ENCODE data around the gene ADTRP.

Gene ADTRP

GRCh38 chr6:11755725-11756124 lies 22.9 kb downstream of the ADTRP start:
- no peak for DNase-seq (ENCODE audit: low spot score)

DNA sequence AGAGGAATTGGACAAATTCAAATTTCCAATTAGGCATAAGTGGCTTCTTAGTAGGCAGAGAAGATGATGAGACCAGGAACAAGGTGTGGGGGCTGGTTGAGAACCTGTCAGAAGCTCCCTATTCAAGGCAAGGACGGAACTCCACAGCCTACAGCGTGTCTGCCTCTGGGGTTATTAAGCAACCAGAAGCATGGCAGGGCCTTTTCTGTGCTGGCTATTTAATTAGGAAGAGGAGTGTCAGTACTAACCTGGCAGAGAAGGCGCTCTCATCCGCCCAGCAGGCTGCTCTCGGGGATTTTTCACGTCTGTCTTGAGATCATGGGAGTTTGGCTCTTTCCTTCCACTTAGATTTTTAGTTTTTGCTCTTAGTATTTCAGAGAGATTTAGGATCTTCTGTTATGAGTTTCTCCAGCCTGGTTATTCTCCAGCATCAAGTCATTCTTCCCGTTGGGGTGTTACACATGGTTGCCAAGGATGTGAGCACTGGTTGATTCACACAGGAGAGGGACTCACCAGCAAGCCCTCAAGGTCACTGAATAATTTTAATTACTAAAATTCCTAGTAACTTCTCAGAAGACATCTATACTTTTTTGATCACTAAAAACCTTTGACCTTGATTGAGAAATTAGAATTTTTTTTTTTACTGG lies 23.9 kb downstream of the ADTRP start:
- DNase-seq (ENCODE audit: low spot score), result no peak

GRCh38 chr6:11753798-11754197 lies 24.8 kb downstream of the ADTRP start:
- DNase-seq (ENCODE audit: low spot score), result no peak

- no peak for DNase-seq (ENCODE audit: low spot score)
Measured at GRCh38 chr6:11752360-11752759, 26.2 kb downstream of the ADTRP start.

DNA sequence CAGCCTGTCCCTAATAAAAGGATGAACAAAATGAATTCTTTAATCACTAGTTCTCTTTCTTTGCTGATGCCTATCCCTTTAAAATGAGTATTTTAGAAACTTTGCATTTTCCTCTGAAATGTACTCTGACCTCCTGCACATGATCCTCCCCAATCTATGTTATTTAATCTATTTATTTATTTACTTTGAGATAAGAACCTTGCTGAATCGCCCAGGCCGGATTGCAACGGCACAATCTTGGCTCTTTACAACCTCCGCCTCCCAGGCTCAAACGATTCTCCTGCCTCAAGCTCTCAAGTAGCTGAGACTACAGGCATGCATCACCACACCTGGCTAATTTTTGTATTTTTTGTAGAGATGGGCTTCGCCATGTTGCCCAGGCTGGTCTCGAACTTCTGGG lies 27.9 kb downstream of the ADTRP start:
- no peak for DNase-seq (ENCODE audit: low spot score)

GRCh38 chr6:11748591-11749210 lies 29.9 kb downstream of the ADTRP start:
- DNase-seq (ENCODE audit: low spot score), result no peak

DNA sequence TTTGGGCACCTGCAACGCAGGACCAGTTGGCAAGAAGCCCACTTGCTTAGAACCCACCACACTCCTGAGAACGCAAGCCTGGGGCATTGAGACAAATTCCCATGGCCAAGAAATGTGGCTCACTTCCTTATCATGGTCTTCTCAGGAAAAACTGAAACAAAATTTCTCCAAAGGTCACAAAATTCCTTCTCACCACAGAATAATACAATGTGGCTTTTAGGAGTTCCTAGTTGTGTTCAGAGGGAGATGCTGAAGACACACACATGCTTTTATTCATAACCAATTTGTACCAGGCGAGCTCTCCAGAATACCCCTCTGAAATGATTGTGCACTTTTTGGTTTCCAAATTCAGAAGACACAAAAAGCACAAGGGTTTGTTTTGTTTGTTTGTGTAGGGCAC lies 31.6 kb downstream of the ADTRP start:
- no peak for DNase-seq (ENCODE audit: low spot score)

DNA sequence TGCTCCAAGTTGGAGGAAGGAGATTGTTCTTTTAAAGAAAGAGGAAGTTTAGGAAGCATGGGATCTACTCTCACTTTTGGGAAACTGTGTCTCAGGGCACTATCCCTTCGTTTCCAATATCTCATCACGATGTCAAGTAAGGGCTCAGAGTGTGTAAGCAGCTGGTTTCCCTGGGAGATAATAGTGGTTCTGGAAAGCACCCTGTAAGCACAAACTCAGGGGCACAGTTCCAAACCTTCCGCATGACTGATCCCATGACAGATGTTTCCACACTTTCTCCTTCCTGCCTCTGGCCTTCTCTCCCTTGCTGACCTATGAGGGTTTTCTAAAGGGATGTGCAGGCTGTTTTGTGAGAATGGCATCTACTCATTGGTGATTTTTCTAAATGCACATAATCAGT lies 33.9 kb downstream of the ADTRP start:
- no peak for DNase-seq (ENCODE audit: low spot score)

GRCh38 chr6:11744101-11744500 lies 34.5 kb downstream of the ADTRP start:
- no peak for DNase-seq (ENCODE audit: low spot score)

DNA sequence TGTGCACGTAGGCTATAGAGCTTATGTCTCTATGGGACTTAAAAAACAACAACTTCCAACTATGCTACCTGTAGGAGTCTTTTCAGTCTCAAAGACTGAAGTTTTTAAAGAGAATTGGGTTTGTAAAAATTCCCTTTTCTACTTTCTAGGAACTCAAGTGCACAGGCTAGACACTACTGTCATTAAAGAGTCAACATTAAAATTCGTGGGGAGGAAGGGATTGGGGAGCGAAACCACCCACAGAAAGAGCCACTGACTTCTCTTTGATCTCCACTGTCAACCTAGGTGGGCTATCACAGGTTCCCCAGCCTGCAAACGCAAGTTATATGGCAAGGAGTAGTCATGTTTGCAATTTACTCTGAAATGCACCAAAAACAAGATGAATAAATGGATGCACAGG lies 37.7 kb downstream of the ADTRP start:
- no peak for DNase-seq (ENCODE audit: low spot score)

DNA sequence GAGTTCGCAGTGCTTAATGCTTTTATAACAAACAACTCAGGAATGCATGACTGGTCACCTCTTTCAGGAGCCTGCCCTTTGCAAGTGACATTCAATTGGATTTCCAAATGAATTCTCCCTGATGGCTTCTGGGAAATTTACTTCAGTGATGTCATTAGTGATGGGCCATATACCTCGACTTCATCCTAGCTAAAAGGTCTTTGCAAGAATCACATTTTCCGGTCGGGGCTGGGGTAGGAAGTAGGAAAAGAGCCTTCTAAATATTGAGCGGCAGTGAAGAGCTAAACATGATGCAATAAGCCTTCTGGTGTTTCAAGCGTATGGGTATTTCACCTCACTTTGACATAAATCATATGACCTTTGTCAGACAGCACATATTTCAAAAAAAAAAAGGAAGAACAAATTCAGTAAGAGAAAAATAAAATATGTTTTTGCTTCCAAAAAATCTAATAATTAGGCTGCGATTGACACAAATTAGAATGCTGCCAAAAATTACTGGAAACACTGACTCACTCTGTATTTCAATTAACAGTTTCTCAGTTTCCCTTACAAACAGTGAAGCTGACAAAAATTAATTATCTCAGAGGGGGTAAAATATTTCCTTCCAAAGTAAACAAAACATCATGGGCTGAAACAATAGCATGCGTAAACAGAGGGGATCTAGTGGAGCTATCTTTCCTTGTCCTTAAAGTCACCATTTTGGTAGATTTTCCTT lies 39.8 kb downstream of the ADTRP start:
- no peak for DNase-seq (ENCODE audit: low spot score)

GRCh38 chr6:11738234-11738633 lies 40.4 kb downstream of the ADTRP start:
- no peak for DNase-seq (ENCODE audit: low spot score)

DNA sequence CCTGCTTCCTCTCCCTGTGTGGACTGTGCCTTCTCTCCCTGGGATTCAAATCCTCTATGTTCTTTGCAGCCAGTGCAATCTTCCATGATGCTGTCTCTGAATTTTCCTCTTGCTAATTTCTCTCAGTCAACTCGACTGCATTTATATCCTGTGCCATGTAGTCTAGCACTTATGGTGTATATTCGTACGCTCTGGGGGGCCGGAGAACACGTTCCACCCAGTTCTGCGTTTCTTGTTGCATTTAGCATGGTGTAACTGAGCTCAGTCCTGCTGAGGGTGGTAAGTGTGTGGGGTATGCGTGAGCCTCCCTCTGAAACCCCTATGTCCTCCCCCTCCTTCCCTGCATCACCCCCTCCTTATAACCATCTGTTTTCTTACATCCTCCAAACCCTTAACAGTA lies 42.0 kb downstream of the ADTRP start:
- DNase-seq (ENCODE audit: low spot score), result no peak

- no peak for DNase-seq (ENCODE audit: low spot score)
Measured at GRCh38 chr6:11734861-11735613, 43.6 kb downstream of the ADTRP start.

GRCh38 chr6:11732036-11732631 lies 46.5 kb downstream of the ADTRP start:
- no peak for DNase-seq (ENCODE audit: low spot score)

- DNase-seq (ENCODE audit: low spot score), result no peak
Measured at GRCh38 chr6:11731423-11731822, 47.2 kb downstream of the ADTRP start.

- no peak for DNase-seq (ENCODE audit: low spot score)
Measured at GRCh38 chr6:11730641-11731040, 48.0 kb downstream of the ADTRP start.

- no peak for DNase-seq (ENCODE audit: low spot score)
Measured at GRCh38 chr6:11729076-11729475, 49.5 kb downstream of the ADTRP start.

- no peak for DNase-seq (ENCODE audit: low spot score)
Measured at GRCh38 chr6:11727998-11728961, 50.3 kb downstream of the ADTRP start.

DNA sequence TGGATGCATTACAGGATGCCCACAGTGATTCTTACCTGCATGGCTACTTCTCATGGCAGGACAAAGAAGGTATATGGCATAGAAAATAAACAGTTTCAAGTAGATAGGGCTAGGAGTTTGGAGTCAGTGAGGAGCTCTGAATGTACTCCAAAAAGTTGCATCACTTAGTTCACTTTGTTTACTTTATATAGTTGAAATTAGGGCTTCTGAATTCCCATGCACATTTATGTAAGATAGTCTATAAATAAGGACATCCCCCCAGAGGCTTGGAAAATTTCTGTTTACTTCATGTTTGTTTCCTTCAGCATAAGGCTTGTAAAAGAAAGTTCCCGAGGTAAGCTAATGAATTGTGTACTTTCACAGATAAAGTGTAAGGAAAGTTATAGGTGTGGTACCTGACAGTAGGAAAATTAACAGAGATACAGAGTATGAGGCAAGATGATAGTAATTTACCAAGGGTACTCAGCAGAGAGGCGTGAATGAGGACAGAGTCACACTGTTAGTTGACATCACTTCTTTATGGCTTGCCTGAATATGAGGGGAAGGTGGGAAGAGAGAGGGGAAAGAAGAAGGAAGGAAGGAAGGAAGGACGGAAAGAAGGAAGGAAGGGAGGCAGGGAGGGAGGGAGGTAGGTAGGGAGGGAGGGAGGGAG lies 51.1 kb downstream of the ADTRP start:
- DNase-seq (ENCODE audit: low spot score), result no peak

- DNase-seq (ENCODE audit: low spot score), result no peak
Measured at GRCh38 chr6:11724286-11724685, 54.3 kb downstream of the ADTRP start.
